HCT116 (cell line): ENCODE measurements around the gene GALNT16.

Source experiments
- CTCF ChIP-seq, 3 experiments: fragments of 200-600 bp in 1 of 3; sonication (generic) in 1 of 3; IDR thresholded peaks in 2 of 3; conservative IDR thresholded peaks in 1 of 3; 2 replicates each; pipeline ENCODE4 v1.5.1; 2012 to 2017; ENCODE audit warnings: low read depth in 2 of 3, low read length in 2 of 3, antibody characterized with exemption in 1 of 3, borderline replicate concordance in 1 of 3, control low read depth in 1 of 3, mild to moderate bottlenecking in 1 of 3, mixed read lengths in 1 of 3, mixed run types in 1 of 3, moderate library complexity in 1 of 3; ENCODE audit not compliant: insufficient read depth in 1 of 3
- EGR1 ChIP-seq: IDR thresholded peaks from 2 replicates; pipeline ENCODE4 v1.6.1; 2012; ENCODE audit warnings: low read depth
- EZH2phosphoT487 ChIP-seq: fragments of 200-600 bp; IDR thresholded peaks from 2 replicates; pipeline ENCODE4 v1.6.1; 2018; ENCODE audit warnings: antibody characterized with exemption, borderline replicate concordance
- SIN3A ChIP-seq: IDR thresholded peaks from 2 replicates; pipeline ENCODE4 v1.6.1; 2012; ENCODE audit warnings: low read depth
- ZNF274 ChIP-seq: fragments of 200-500 bp; sonication (Bioruptor generic); IDR thresholded peaks from 2 replicates; pipeline ENCODE4 v1.6.1; 2014; ENCODE audit warnings: mild to moderate bottlenecking, low read depth, low read length, inconsistent platforms

GRCh38 chr14:69274321-69274720 lies 14.4 kb downstream of the GALNT16 start:
- TF ChIP-seq SIN3A, result no peak
- no peak for TF ChIP-seq EZH2phosphoT487
- TF ChIP-seq CTCF (IDR thresholded peaks at IDR 0.05 in 2 of 3, conservative IDR thresholded peaks at IDR 0.05 in 1 of 3; ENCODE audit: borderline replicate concordance in 1 of 3, insufficient read depth in 1 of 3, low read depth in 2 of 3, low read length in 2 of 3), result no peak
- TF ChIP-seq ZNF274, result no peak
- no peak for TF ChIP-seq EGR1
